BLaER1 (cell line): ENCODE measurements around the gene ZCCHC24.

ENCODE experiments used
- H3K27ac ChIP-seq: shearing (Covaris generic); formaldehyde crosslinking; 2 replicates; pipeline ENCODE4 v1.8.1; 2022
- H3K27me3 ChIP-seq: shearing (Covaris generic); formaldehyde crosslinking; 2 replicates; pipeline ENCODE4 v1.8.1; 2022
- H3K36me3 ChIP-seq: shearing (Covaris generic); formaldehyde crosslinking; 2 replicates; pipeline ENCODE4 v1.8.1; 2022
- H3K4me1 ChIP-seq: shearing (Covaris generic); formaldehyde crosslinking; 2 replicates; pipeline ENCODE4 v1.8.1; 2022
- H3K4me2 ChIP-seq: shearing (Covaris generic); formaldehyde crosslinking; 2 replicates; pipeline ENCODE4 v1.8.1; 2022
- H3K4me3 ChIP-seq: shearing (Covaris generic); formaldehyde crosslinking; 2 replicates; pipeline ENCODE4 v1.8.1; 2022
- H3K9ac ChIP-seq: shearing (Covaris generic); formaldehyde crosslinking; 2 replicates; pipeline ENCODE4 v1.8.1; 2022
- H3K9me3 ChIP-seq: shearing (Covaris generic); formaldehyde crosslinking; 2 replicates; pipeline ENCODE4 v1.8.1; 2022
- H4K20me1 ChIP-seq: shearing (Covaris generic); formaldehyde crosslinking; 2 replicates; pipeline ENCODE4 v1.8.1; 2022
- Cebpa-rat ChIP-seq: shearing (Covaris generic); IDR thresholded peaks from 2 replicates; pipeline ENCODE4 v1.8.1; 2022

Gene ZCCHC24

GRCh38 chr10:79445161-79445976 lies at the start of gene ZCCHC24:
ZCCHC24 (minus strand) TSS chr10:79445624; CDS start chr10:79445440, 184 bp downstream.
- Histone ChIP-seq H3K9ac (peak within 1 kb of the TSS; percentile 84), H4K20me1 (peaks cover 43% of the 10 kb centered on the region), H3K27ac (peak within 1 kb of the TSS; percentile 81), H3K36me3 (peaks cover 4% of the 10 kb centered on the region; the same call in 1 of the 2 replicates), H3K9me3 (no peaks in the 10 kb centered on the region), H3K27me3 (no peaks in the 10 kb centered on the region), H3K4me1 (peaks cover 57% of the 10 kb centered on the region), H3K4me2 (peak within 1 kb of the TSS; percentile 90), H3K4me3 (peak within 1 kb of the TSS; percentile 83)
- no peak for TF ChIP-seq Cebpa-rat

- H3K27me3 ChIP-seq = no peaks in the 10 kb centered on the region
- no peak for TF ChIP-seq Cebpa-rat
- no peaks in the 10 kb centered on the region for H3K36me3 ChIP-seq
- H3K4me1 ChIP-seq = peaks cover 52% of the 10 kb centered on the region
- H3K9ac ChIP-seq = no peak overlapping the region
- H3K4me2 ChIP-seq = no peak overlapping the region
- H4K20me1 ChIP-seq = no peaks in the 10 kb centered on the region
- H3K9me3 ChIP-seq = no peaks in the 10 kb centered on the region
- H3K4me3 ChIP-seq = no peak overlapping the region
- H3K27ac ChIP-seq = no peak overlapping the region
These were observed 48.4 kb upstream of the ZCCHC24 start for GRCh38 chr10:79493806-79494205.

DNA sequence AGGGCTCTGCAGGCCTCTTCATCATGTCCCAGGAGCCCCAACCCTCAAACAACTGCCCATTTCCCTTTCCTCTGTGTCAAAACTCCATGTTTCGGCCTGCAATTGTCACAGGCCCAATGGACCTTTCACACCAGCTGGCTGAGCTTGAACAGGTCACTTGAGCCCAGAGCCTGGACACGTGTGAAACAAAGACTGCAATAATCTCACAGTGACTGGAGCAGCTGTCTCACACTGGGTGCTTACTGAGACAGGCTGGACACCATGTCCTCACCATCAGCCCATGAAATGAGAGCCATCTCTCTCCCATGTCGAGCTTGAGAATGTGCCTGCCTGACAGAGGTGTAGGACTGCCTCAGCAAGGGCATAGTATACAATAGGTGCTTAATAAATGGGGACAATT lies 47.4 kb upstream of the ZCCHC24 start:
- H3K27ac ChIP-seq = no peak overlapping the region
- no peaks in the 10 kb centered on the region for H4K20me1 ChIP-seq
- no peak overlapping the region for H3K4me2 ChIP-seq
- no peaks in the 10 kb centered on the region for H3K9me3 ChIP-seq
- H3K36me3 ChIP-seq = no peaks in the 10 kb centered on the region
- H3K4me3 ChIP-seq = no peak overlapping the region
- H3K9ac ChIP-seq = no peak overlapping the region
- peaks cover 52% of the 10 kb centered on the region for H3K4me1 ChIP-seq
- no peaks in the 10 kb centered on the region for H3K27me3 ChIP-seq
- no peak for TF ChIP-seq Cebpa-rat

- Histone ChIP-seq H3K36me3 (no peaks in the 10 kb centered on the region), H4K20me1 (no peaks in the 10 kb centered on the region), H3K4me1 (peaks cover 48% of the 10 kb centered on the region), H3K27me3 (no peaks in the 10 kb centered on the region), H3K9ac (no peak overlapping the region), H3K27ac (no peak overlapping the region), H3K9me3 (no peaks in the 10 kb centered on the region), H3K4me2 (no peak overlapping the region), H3K4me3 (no peak overlapping the region)
- no peak for TF ChIP-seq Cebpa-rat
These were observed 46.8 kb upstream of the ZCCHC24 start for GRCh38 chr10:79492256-79492655.

GRCh38 chr10:79491143-79491835 lies 45.9 kb upstream of the ZCCHC24 start:
- Histone ChIP-seq H3K27me3 (no peaks in the 10 kb centered on the region), H3K4me2 (peak overlapping the region; percentile 59), H3K9me3 (no peaks in the 10 kb centered on the region), H3K9ac (no peak overlapping the region), H3K4me1 (peaks cover 38% of the 10 kb centered on the region), H3K4me3 (no peak overlapping the region), H4K20me1 (no peaks in the 10 kb centered on the region), H3K36me3 (no peaks in the 10 kb centered on the region), H3K27ac (peak overlapping the region; percentile 45; the same call in 1 of the 2 replicates)
- TF ChIP-seq Cebpa-rat = no peak

GRCh38 chr10:79490400-79491142 lies 45.1 kb upstream of the ZCCHC24 start:
- H4K20me1 ChIP-seq = no peaks in the 10 kb centered on the region
- H3K4me3 ChIP-seq = no peak overlapping the region
- H3K27ac ChIP-seq = peak overlapping the region; percentile 45
- H3K36me3 ChIP-seq = no peaks in the 10 kb centered on the region
- peaks cover 31% of the 10 kb centered on the region for H3K4me1 ChIP-seq
- H3K4me2 ChIP-seq = peak overlapping the region; percentile 59
- no peak for TF ChIP-seq Cebpa-rat
- H3K9me3 ChIP-seq = no peaks in the 10 kb centered on the region
- H3K27me3 ChIP-seq = no peaks in the 10 kb centered on the region
- H3K9ac ChIP-seq = peak overlapping the region; percentile 1; the same call in 1 of the 2 replicates

- Histone ChIP-seq H3K36me3 (no peaks in the 10 kb centered on the region), H3K27me3 (no peaks in the 10 kb centered on the region), H3K9ac (no peak overlapping the region), H3K27ac (no peak overlapping the region), H3K4me1 (peaks cover 23% of the 10 kb centered on the region), H3K4me2 (no peak overlapping the region), H3K9me3 (no peaks in the 10 kb centered on the region), H4K20me1 (no peaks in the 10 kb centered on the region), H3K4me3 (no peak overlapping the region)
- no peak for TF ChIP-seq Cebpa-rat
These were observed 43.4 kb upstream of the ZCCHC24 start for GRCh38 chr10:79488870-79489269.

DNA sequence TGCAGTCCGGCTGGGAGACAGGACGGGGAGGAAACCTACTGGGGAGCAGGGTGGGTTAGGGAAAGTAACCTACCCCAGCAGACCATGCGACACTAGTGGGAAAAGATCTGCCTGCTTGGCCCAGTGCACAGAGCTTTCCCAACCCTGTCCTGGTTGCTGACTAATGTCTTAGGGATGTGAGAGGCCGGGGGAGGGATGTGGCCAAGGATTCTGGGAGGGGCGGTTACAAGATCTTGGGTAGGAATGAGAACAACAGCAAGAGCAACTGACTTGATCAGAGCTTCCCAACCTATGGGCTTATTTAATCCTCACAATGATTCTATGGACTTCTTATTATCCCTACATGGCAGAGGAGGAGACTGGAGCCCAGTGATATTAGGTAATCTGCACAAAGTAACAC lies 42.9 kb upstream of the ZCCHC24 start:
- H4K20me1 ChIP-seq = no peaks in the 10 kb centered on the region
- H3K27me3 ChIP-seq = no peaks in the 10 kb centered on the region
- no peaks in the 10 kb centered on the region for H3K36me3 ChIP-seq
- TF ChIP-seq Cebpa-rat = no peak
- peaks cover 23% of the 10 kb centered on the region for H3K4me1 ChIP-seq
- no peaks in the 10 kb centered on the region for H3K9me3 ChIP-seq
- no peak overlapping the region for H3K4me3 ChIP-seq
- no peak overlapping the region for H3K27ac ChIP-seq
- no peak overlapping the region for H3K9ac ChIP-seq
- no peak overlapping the region for H3K4me2 ChIP-seq

DNA sequence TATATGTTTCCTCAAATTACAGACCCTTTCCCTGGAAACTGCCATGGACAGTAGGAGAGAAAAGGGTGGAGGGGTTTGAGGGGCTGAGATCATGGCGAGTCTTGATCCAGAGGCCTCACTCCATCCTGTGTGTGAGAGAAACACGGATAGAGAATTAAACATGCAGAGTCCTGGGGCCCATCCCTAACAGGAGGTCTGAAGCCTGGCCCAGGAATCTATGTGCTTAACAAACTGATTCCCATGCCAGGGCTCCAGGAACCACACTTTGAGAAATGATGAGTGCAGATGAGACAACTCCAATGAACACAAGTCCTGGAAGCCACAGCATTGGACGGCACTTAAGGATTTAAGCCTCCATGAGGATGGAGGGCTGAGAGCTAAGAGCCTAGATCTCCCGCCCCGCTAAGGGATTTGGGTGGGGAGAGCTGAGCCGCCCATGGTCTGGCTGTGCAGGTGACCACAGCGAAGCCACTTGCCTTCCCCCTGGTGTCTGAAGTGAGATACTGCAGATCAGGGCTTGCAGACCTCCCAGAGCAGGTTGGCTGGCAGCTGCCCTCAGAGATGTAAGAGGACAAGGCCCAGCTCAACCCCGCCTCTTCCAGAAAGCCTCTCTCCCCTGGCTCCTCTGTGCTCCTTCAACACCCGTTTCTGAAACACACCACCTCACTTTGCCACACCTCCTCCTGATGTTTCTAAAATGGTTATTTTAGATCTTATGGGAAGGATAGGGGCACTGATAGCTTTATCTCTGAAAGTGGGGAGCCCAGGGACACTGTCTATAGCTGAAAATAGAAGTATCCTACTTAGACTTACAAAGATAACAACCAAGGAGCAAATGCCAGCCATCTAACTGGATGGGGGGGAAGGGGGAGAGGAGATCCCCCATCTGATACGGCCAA lies 42.1 kb upstream of the ZCCHC24 start:
- Histone ChIP-seq H3K4me1 (peaks cover 23% of the 10 kb centered on the region), H3K27ac (no peak overlapping the region), H3K36me3 (no peaks in the 10 kb centered on the region), H3K4me2 (no peak overlapping the region), H3K9ac (no peak overlapping the region), H3K4me3 (no peak overlapping the region), H4K20me1 (no peaks in the 10 kb centered on the region), H3K27me3 (no peaks in the 10 kb centered on the region), H3K9me3 (no peaks in the 10 kb centered on the region)
- TF ChIP-seq Cebpa-rat = no peak
